Spinal cord (tissue), 10 donors: ENCODE measurements around the gene AUTS2. TPM values are rescaled to one million over a fixed set of nuclear protein-coding genes. Genes with fewer than 3 reads are reported as not detected.

ENCODE experiments used
- DNase-seq, 6 donors: peaks; one replicate each; pipeline versions ENCODE4 v3.0.0 to v3.0.0-alpha.2; 2013 to 2015; ENCODE audit warnings: low spot score in 6 of 6, low read depth in 4 of 6
- H3K27ac ChIP-seq: one replicate; pipeline ENCODE4 v1.5.1; 2013; ENCODE audit warnings: low read depth, low read length, control low read depth
- H3K27me3 ChIP-seq: one replicate; pipeline ENCODE4 v1.6.1; 2013; ENCODE audit warnings: low read length; ENCODE audit not compliant: control insufficient read depth, insufficient read depth
- H3K36me3 ChIP-seq: one replicate; pipeline ENCODE4 v1.6.1; 2013; ENCODE audit warnings: low read length; ENCODE audit not compliant: control insufficient read depth, insufficient read depth
- H3K4me1 ChIP-seq: one replicate; pipeline ENCODE4 v1.6.1; 2013; ENCODE audit warnings: low read length; ENCODE audit not compliant: control insufficient read depth, insufficient read depth
- H3K4me3 ChIP-seq: one replicate; pipeline ENCODE4 v1.5.1; 2013; ENCODE audit warnings: low read depth, low read length, control low read depth
- H3K9me3 ChIP-seq: one replicate; pipeline ENCODE4 v1.6.1; 2013; ENCODE audit warnings: low read length; ENCODE audit not compliant: control insufficient read depth, insufficient read depth
- WGBS: methylation state at CpG from one replicate; pipeline ENCODE4 v1.1.5; 2013; ENCODE audit warnings: missing lambda C conversion rate; ENCODE audit not compliant: insufficient coverage; 5-methylcytosine and 5-hydroxymethylcytosine counted together
- polyA plus RNA-seq, 2 donors: library from polyadenylated mRNA; unstranded; fragments of 120-200 nt; gene quantifications; one replicate each; pipeline ENCODE4 v1.2.1, GENCODE V29; 2013; ENCODE audit not compliant: insufficient read length in 2 of 2
- total RNA-seq, 2 donors: library from RNA; depleted of rRNA in 1 of 2; stranded (reverse); fragments of 120-200 nt in 1 of 2; fragments of >200 nt in 1 of 2; gene quantifications; one replicate each; pipeline versions ENCODE4 v1.2.3 to v1.2.4, GENCODE V29; 2013 to 2014
- donor health status: healthy.

AUTS2 gene
- total and polyA plus RNA-seq, 4 donors = 56.2 to 214 (median 135) TPM

DNA sequence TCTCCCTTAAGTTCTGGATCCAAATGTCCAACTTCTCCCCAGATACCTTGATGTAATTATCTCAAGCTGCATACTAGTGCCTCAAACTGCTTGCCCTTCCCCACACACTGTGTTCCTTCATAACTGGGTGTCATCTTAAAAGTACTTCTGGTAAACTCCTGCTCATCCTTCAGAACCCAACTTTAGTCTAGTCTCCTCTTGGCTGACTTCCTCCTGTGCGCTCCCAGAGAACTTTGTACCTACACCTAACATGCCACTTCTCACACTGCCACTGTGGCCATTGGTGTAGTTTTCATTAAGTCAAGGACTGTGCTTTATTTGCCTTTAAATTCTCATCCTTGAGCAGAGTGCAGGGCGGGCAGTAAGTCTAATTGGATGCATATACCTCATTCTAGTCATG lies 958.5 kb downstream of the AUTS2 start:
- no CpG with 5 or more reads among the region's 2 CpGs for WGBS
- no peak overlapping the region for H3K27ac ChIP-seq

DNA sequence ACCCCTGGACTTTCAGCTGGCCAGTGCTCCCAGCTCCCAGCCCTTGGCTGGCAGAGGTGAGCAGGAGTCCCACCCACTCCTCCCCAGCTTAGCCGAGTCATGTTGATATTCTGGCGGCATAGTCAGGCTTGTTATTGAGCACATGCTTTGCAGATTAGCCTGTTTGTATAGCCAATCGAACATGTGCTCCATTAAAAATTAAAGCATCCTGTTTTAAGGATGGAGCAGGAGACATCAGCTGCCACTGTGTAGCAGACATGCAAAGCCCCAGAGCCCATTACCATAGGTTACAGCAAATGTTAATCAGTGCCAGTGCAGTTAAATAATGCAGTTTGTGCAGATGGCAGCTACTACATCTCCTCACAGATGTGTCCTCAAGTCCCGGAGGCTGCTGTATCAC lies 959.1 kb downstream of the AUTS2 start:
- Histone ChIP-seq H3K9me3 (peaks cover 2% of the 10 kb centered on the region), H3K4me3 (no peak overlapping the region), H3K36me3 (no peaks in the 10 kb centered on the region), H3K4me1 (peaks cover 18% of the 10 kb centered on the region), H3K27me3 (no peaks in the 10 kb centered on the region), H3K27ac (no peak overlapping the region)
- 61% methylated on average over 2 of the region's 4 CpGs for WGBS
- DNase-seq = peak in 2 of 6 donors; percentile 35 to 92

More for the DNA sequence above, 958.5 kb downstream of the AUTS2 start:
- DNase-seq = peak in 1 of 6 donors; percentile 29
- Histone ChIP-seq H3K4me1 (peaks cover 18% of the 10 kb centered on the region), H3K4me3 (no peak overlapping the region), H3K9me3 (peaks cover 2% of the 10 kb centered on the region), H3K36me3 (no peaks in the 10 kb centered on the region), H3K27me3 (no peaks in the 10 kb centered on the region)

DNA sequence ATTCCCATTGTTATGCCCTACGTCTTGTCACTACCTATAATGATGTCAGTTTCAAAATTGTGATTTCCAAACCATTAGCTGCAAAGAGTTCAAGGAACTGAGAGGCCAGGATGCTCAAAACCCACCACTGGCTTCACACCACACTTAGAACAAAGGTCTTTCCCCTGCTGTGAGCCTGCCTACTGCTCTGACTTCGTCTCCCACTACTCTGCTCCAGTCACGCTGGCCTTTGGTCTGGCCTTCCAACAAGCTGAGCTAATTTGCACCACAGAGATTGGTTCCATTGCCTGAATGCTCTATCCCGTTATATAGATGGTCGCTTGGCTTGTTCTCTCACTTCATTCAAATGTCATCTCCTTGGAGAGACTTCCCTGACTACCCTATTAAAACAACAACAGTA lies 961.5 kb downstream of the AUTS2 start:
- no peaks in the 10 kb centered on the region for H3K27me3 ChIP-seq
- no peaks in the 10 kb centered on the region for H3K36me3 ChIP-seq
- peaks cover 10% of the 10 kb centered on the region for H3K4me1 ChIP-seq
- H3K27ac ChIP-seq = no peak overlapping the region
- no peak overlapping the region for H3K4me3 ChIP-seq
- H3K9me3 ChIP-seq = peaks cover 2% of the 10 kb centered on the region
- WGBS = 88% methylated on average over 5 of the region's 5 CpGs
- no peak for DNase-seq

DNA sequence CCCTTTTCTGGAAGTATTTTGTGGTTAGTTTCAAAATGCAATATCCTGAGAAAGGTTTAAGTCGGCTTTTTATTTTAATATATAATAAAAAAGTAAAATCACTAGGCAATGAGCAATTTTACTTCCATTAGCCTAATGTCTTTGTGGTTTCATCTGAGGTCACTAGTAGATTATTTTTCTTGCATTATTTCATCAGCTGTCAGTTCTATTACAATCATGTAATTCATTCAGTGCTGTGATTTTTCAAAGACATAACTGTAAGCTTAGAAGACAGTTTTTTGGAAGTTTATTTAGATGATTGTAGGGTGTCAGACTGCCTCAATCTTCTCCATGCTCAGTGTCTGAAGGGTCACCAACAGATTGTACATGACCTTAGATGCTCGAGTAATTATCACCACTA lies 965.7 kb downstream of the AUTS2 start:
- no peak for DNase-seq
- Histone ChIP-seq H3K4me3 (no peak overlapping the region), H3K4me1 (peaks cover 3% of the 10 kb centered on the region), H3K27me3 (no peaks in the 10 kb centered on the region), H3K9me3 (peaks cover 2% of the 10 kb centered on the region), H3K36me3 (no peaks in the 10 kb centered on the region), H3K27ac (no peak overlapping the region)
- WGBS = 100% methylated on average over 1 of the region's 2 CpGs

DNA sequence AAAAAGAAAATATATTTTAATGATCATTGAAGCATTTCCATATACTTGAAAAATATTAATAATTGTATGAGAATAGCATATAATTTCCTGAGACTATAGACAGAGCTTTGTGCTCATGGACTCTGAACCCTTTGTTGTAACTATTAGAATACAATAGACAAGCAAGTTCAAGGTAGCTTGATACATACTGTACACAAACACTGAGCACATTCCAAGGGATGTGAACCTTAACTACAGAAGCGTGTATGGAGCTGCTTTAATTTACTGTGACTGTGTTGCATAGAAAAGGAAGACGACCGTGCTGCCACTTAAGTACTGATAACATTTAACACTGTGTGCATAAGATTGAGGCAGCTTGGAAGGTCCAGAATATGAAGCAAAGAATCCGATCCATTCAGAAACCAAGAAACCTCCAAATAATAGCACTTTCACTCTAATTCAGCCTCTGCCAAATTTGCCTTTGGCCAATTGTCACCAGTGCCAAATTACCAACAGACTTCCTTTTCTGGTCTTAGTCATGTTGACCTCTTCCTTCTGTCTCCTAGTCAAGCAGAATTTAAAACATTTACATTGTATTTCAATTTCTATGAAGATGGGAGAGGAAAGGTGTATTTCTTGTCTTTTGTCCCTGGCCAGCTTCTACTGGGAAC lies 967.6 kb downstream of the AUTS2 start:
- Histone ChIP-seq H3K4me3 (no peak overlapping the region), H3K9me3 (peaks cover 2% of the 10 kb centered on the region), H3K4me1 (peaks cover 3% of the 10 kb centered on the region), H3K27me3 (no peaks in the 10 kb centered on the region), H3K27ac (no peak overlapping the region), H3K36me3 (no peaks in the 10 kb centered on the region)
- WGBS = 51% methylated on average over 3 of the region's 4 CpGs
- DNase-seq = peak in 2 of 6 donors; percentile 52 to 72

DNA sequence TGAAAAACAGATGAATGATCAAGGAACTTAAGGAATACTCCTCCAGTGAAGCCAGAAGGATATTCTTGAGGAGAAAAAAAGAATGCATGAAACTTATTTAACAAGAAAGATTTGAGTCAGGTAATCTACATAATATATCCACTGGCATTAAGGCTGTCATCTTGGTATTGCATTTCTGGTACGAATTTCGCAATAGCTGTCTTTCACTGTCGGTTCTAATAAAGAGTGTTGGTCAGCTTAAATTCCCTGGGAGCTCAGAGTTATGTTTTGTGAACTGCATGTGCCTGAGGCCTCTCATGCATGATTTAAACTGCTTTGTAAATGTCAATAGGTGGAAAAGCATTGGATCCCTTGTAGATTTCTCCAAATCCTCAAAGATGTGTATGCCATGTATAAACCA lies 968.4 kb downstream of the AUTS2 start:
- Histone ChIP-seq H3K27ac (no peak overlapping the region), H3K4me3 (no peak overlapping the region), H3K36me3 (no peaks in the 10 kb centered on the region), H3K9me3 (no peaks in the 10 kb centered on the region), H3K27me3 (no peaks in the 10 kb centered on the region), H3K4me1 (peaks cover 7% of the 10 kb centered on the region)
- DNase-seq = no peak
- 96% methylated on average over 3 of the region's 3 CpGs for WGBS

DNA sequence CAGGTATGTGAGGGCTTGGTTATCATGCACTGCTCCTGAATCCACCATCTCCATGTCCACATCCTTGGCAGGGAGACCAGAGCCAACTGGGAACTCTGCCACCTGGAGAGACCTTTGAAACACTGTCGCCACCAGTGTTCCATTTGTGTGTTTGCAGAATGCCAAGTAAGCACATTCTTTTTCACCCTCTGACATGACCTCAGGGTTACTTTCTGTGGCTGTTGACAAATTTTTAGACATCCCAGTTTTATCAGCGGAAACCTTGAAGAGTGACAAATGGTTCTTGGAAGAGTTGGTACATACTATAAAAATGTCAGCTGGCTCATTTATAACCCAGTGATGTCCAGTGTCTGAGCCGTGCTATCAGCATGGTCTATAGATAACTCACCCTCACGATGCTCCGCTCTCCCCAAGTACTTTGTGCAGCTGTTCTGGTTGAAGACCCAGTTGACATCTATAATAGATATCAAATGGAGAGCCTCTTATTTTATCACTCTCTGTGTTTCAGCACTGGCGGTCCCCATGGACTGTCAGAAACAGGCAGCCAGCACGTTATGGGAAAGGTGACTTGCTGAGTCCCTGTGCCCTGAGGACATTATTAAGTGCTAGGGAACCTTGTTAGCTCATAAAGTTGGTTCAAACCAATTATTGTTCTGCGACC lies 970.5 kb downstream of the AUTS2 start:
- Histone ChIP-seq H3K9me3 (no peaks in the 10 kb centered on the region), H3K27ac (no peak overlapping the region), H3K4me1 (peaks cover 13% of the 10 kb centered on the region), H3K36me3 (no peaks in the 10 kb centered on the region), H3K4me3 (no peak overlapping the region), H3K27me3 (no peaks in the 10 kb centered on the region)
- peak in 1 of 6 donors; percentile 49 for DNase-seq
- 77% methylated on average over 3 of the region's 8 CpGs for WGBS

DNA sequence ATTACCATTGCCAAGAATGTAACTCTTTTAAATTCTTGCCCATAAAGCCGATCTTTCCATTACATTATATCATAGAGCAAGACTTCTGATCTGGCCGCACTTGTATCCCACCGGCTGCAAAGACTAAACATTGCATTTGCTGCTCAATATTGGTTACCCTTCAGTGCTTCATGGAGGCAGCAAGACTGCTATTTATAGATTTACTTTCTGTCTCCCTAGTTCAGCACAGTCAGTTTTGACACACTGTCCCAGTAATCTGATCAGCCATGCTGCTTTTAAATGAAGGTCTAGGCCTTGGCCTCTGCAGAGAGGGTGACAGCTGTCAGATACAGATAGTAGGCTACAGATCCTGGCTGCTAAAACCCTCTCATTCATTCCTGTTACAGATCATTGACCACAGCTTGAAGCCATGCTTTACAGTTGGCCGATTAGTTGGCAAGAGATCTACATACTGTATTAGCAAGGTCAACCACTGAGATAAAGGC lies 971.1 kb downstream of the AUTS2 start:
- DNase-seq = peak in 2 of 6 donors; percentile 32 to 67
- no peak overlapping the region for H3K27ac ChIP-seq
- no peaks in the 10 kb centered on the region for H3K27me3 ChIP-seq
- no peaks in the 10 kb centered on the region for H3K36me3 ChIP-seq
- no peaks in the 10 kb centered on the region for H3K9me3 ChIP-seq
- WGBS = 64% methylated on average over 3 of the region's 4 CpGs
- H3K4me3 ChIP-seq = no peak overlapping the region
- peaks cover 17% of the 10 kb centered on the region for H3K4me1 ChIP-seq

DNA sequence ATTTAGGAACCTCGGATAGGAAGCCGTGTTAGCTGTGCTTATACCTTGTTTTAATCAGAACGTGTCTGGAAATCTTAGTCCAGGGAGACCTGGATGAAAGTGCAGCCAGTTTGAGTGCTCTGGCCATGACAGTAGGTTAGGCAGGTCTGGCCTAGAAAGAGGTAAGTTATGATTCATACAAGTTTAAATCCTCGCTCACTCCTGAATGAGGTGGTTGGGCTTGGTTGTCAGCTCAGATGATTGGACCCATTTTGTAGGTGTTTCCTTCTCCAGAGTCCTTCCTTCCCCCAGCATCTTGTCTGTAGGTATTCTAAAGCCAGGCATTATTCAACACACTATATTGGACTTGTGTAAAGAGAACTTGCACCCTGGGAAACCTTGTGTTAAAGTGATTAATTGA lies 971.8 kb downstream of the AUTS2 start:
- H3K27me3 ChIP-seq = no peaks in the 10 kb centered on the region
- DNase-seq = no peak
- H3K9me3 ChIP-seq = no peaks in the 10 kb centered on the region
- H3K27ac ChIP-seq = no peak overlapping the region
- no peaks in the 10 kb centered on the region for H3K36me3 ChIP-seq
- H3K4me3 ChIP-seq = no peak overlapping the region
- peaks cover 17% of the 10 kb centered on the region for H3K4me1 ChIP-seq
- WGBS = 100% methylated on average over 2 of the region's 4 CpGs

DNA sequence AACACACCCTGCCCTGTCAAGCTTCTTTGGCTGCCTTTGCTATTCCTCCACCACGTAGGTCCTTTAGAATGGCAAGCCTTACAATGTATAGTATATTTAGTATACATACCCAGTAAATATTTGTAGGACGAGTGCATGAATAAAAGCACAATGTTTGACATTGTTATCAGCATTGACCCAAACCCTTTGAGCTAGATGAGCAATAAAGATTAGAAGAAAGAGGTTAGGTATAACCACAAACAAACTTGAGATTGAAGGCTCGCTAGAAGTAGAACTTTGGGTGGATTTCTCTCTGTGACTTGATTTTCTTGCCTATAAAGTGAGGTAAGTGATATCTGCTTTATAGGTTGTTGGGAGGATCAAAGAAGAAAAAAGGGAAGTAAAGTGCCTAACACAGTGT lies 972.7 kb downstream of the AUTS2 start:
- Histone ChIP-seq H3K4me1 (peaks cover 23% of the 10 kb centered on the region), H3K36me3 (no peaks in the 10 kb centered on the region)

More for the DNA sequence above, 972.7 kb downstream of the AUTS2 start:
- WGBS = 90% methylated on average over 2 of the region's 3 CpGs
- Histone ChIP-seq H3K27me3 (no peaks in the 10 kb centered on the region), H3K9me3 (no peaks in the 10 kb centered on the region), H3K27ac (no peak overlapping the region), H3K4me3 (no peak overlapping the region)
- DNase-seq = no peak
